Fibroblast of lung (primary cell): ENCODE results near the gene GPC5. TPM values are rescaled to one million over a fixed set of nuclear protein-coding genes. Genes with fewer than 3 reads are reported as not detected.

Experiments used
- DNase-seq, 2 donors: peaks; one replicate each; pipeline versions ENCODE4 v3.0.0 to v3.0.0-alpha.2; 2010; ENCODE audit warnings: low read depth in 2 of 2
- H2AFZ ChIP-seq: 2 replicates; pipeline ENCODE4 v1.5.1; 2012; ENCODE audit warnings: low read length, control low read depth, inconsistent platforms
- H3K27ac ChIP-seq: 2 replicates; pipeline ENCODE4 v1.5.1; 2011; ENCODE audit warnings: low read length, control low read depth; ENCODE audit not compliant: insufficient read depth
- H3K27me3 ChIP-seq: 2 replicates; pipeline ENCODE4 v1.5.1; 2011; ENCODE audit warnings: mild to moderate bottlenecking, low read length; ENCODE audit not compliant: control insufficient read depth, insufficient read depth
- H3K36me3 ChIP-seq: 2 replicates; pipeline ENCODE4 v1.5.1; 2011; ENCODE audit warnings: low read length; ENCODE audit not compliant: control insufficient read depth, insufficient read depth
- H3K4me1 ChIP-seq: 2 replicates; pipeline ENCODE4 v1.5.1; 2011; ENCODE audit warnings: low read length; ENCODE audit not compliant: control insufficient read depth, insufficient read depth; ENCODE audit errors: extremely low read depth
- H3K4me2 ChIP-seq: 2 replicates; pipeline ENCODE4 v1.5.1; 2011; ENCODE audit warnings: low read length, control low read depth; ENCODE audit not compliant: insufficient read depth; ENCODE audit errors: extremely low read depth
- H3K4me3 ChIP-seq, 4 experiments: fragments of 200-600 bp in 1 of 4; sonication (generic) in 1 of 4; replicated peaks in 1 of 4; 2 replicates each; pipeline ENCODE4 v1.5.1; 2011 to 2016; ENCODE audit warnings: low read length in 4 of 4, low read depth in 3 of 4, mild to moderate bottlenecking in 3 of 4, control low read depth in 2 of 4, inconsistent platforms in 1 of 4, mixed read lengths in 1 of 4; ENCODE audit not compliant: insufficient read depth in 1 of 4; ENCODE audit errors: control extremely low read depth in 1 of 4
- H3K79me2 ChIP-seq: 2 replicates; pipeline ENCODE4 v1.5.1; 2012; ENCODE audit warnings: mild to moderate bottlenecking, low read length, inconsistent platforms; ENCODE audit not compliant: control insufficient read depth, insufficient read depth
- H3K9ac ChIP-seq: 2 replicates; pipeline ENCODE4 v1.5.1; 2011; ENCODE audit warnings: mild to moderate bottlenecking, low read length, control low read depth; ENCODE audit not compliant: insufficient read depth
- H3K9me3 ChIP-seq: 2 replicates; pipeline ENCODE4 v1.5.1; 2012; ENCODE audit warnings: low read depth, low read length; ENCODE audit not compliant: control insufficient read depth, insufficient read depth
- H4K20me1 ChIP-seq: 2 replicates; pipeline ENCODE4 v1.5.1; 2011; ENCODE audit warnings: low read length; ENCODE audit not compliant: control insufficient read depth, insufficient read depth; ENCODE audit errors: extremely low read depth
- EZH2 ChIP-seq: IDR thresholded peaks from 2 replicates; pipeline ENCODE4 v1.5.1; 2012; ENCODE audit warnings: low read length, control low read depth, mild to moderate bottlenecking; ENCODE audit errors: missing control alignments
- polyA plus RNA-seq, 2 donors: library from polyadenylated mRNA; depleted of rRNA in 1 of 2; stranded (reverse) in 1 of 2; unstranded in 1 of 2; fragments of >200 nt; gene quantifications; 2 replicates each; pipeline ENCODE4 v1.2.1, GENCODE V29; 2011 to 2012; ENCODE audit warnings: missing spikeins in 1 of 2
- total RNA-seq: library from RNA; depleted of rRNA; stranded (reverse); fragments of >200 nt; gene quantifications from 2 replicates; pipeline ENCODE4 v1.2.1, GENCODE V29; 2014
- TF ChIP-seq, protein P1 (sequence below), 2 donors: IDR thresholded peaks in 1 of 2; conservative IDR thresholded peaks in 1 of 2; 1 replicate in 1 of 2; 2 replicates in 1 of 2; pipeline ENCODE4 v1.5.1; 2011 to 2012; ENCODE audit warnings: low read length in 2 of 2, control low read depth in 1 of 2, inconsistent platforms in 1 of 2, low read depth in 1 of 2, mild to moderate bottlenecking in 1 of 2

The GPC5 gene
- total and polyA plus RNA-seq, 2 donors (not counting 1 experiment from before 2014, with no cell fraction given): 0.17 TPM; not detected in 1

DNA sequence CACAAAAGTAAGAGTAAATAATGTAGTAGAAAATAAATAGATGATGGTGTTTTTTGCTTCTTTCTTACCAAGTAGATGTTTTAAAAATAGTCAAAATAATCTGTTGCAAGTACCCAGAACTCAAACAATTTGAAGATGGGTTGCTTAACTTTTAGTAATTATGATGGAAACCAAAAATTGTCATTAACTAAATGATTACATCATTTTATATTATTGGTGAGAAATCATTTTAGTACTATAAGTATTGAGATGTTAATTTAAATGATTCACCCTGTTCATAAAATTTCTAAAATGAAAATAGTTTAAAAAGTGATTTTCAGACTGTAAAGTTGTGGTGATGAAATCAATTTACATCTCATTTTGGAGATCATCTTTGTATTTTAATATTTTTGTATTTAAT lies 404.5 kb downstream of the GPC5 start:
- no peak overlapping the region for H3K4me3 ChIP-seq
- no peaks in the 10 kb centered on the region for H3K9me3 ChIP-seq
- TF ChIP-seq EZH2: no peak
- TF ChIP-seq, protein P1, sequence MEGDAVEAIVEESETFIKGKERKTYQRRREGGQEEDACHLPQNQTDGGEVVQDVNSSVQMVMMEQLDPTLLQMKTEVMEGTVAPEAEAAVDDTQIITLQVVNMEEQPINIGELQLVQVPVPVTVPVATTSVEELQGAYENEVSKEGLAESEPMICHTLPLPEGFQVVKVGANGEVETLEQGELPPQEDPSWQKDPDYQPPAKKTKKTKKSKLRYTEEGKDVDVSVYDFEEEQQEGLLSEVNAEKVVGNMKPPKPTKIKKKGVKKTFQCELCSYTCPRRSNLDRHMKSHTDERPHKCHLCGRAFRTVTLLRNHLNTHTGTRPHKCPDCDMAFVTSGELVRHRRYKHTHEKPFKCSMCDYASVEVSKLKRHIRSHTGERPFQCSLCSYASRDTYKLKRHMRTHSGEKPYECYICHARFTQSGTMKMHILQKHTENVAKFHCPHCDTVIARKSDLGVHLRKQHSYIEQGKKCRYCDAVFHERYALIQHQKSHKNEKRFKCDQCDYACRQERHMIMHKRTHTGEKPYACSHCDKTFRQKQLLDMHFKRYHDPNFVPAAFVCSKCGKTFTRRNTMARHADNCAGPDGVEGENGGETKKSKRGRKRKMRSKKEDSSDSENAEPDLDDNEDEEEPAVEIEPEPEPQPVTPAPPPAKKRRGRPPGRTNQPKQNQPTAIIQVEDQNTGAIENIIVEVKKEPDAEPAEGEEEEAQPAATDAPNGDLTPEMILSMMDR (conservative IDR thresholded peaks at IDR 0.05 in 1 of 2, IDR thresholded peaks at IDR 0.05 in 1 of 2; ENCODE audit: low read depth in 1 of 2, low read length in 2 of 2): no peak
- no peaks in the 10 kb centered on the region for H3K4me1 ChIP-seq
- DNase-seq: no peak
- no peak overlapping the region for H2AFZ ChIP-seq
- H3K79me2 ChIP-seq: no peaks in the 10 kb centered on the region
- H3K27me3 ChIP-seq: no peaks in the 10 kb centered on the region
- no peaks in the 10 kb centered on the region for H3K36me3 ChIP-seq
- H3K4me2 ChIP-seq: no peak overlapping the region
- no peak overlapping the region for H3K27ac ChIP-seq
- H4K20me1 ChIP-seq: no peaks in the 10 kb centered on the region
- H3K9ac ChIP-seq: no peak overlapping the region

DNA sequence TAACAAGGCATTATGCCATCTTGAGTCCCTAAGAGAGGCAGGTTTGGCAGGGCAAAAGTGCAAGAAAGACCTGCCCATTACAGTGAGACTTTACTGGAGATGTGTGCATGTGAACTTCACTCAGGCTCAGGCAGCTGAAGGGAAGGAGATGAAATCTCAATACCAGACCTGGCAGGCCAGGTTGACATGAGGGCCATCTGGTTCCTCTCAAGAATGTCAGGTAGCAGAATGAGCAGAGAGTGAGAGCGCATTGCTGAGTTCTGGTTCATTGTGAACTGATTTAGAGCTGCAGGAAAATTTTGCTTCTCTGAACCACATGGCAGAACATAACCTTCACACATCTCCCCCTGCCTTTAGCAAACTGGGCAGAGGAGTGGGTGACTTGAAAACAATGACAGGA lies 406.3 kb downstream of the GPC5 start:
- H3K9me3 ChIP-seq: no peaks in the 10 kb centered on the region
- H3K9ac ChIP-seq: no peak overlapping the region
- H3K27me3 ChIP-seq: no peaks in the 10 kb centered on the region
- H3K27ac ChIP-seq: no peak overlapping the region
- H2AFZ ChIP-seq: no peak overlapping the region
- H3K4me1 ChIP-seq: no peaks in the 10 kb centered on the region
- H4K20me1 ChIP-seq: no peaks in the 10 kb centered on the region
- no peak overlapping the region for H3K4me2 ChIP-seq
- no peaks in the 10 kb centered on the region for H3K79me2 ChIP-seq
- no peaks in the 10 kb centered on the region for H3K36me3 ChIP-seq
- no peak for DNase-seq
- H3K4me3 ChIP-seq: no peak overlapping the region
- TF ChIP-seq, protein P1 (conservative IDR thresholded peaks at IDR 0.05 in 1 of 2, IDR thresholded peaks at IDR 0.05 in 1 of 2; ENCODE audit: low read depth in 1 of 2, low read length in 2 of 2): no peak
- TF ChIP-seq EZH2: no peak

DNA sequence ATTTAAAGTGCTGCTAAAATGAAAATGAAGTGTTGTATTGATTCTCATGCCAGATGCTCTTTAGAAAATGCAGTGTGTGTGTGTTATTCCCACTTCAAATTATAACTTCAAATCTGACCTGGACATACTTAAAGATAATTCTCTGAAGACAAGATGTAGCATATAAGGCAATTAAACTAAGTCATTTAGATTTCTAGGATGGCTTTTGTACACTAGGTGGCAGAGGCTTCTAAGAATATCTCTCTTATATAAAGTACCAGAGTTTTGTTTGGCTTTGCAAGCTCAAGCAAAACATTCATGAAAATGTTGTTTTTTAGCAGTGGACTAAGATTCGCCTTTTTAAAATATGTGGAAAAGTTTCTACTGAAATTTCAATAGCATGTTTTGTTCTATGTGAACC lies 407.2 kb downstream of the GPC5 start:
- H3K36me3 ChIP-seq: no peaks in the 10 kb centered on the region
- no peak for TF ChIP-seq EZH2
- TF ChIP-seq, protein P1 (conservative IDR thresholded peaks at IDR 0.05 in 1 of 2, IDR thresholded peaks at IDR 0.05 in 1 of 2; ENCODE audit: low read depth in 1 of 2, low read length in 2 of 2): peak in 1 of 2 donors; percentile 37
- H3K27ac ChIP-seq: no peak overlapping the region
- H3K79me2 ChIP-seq: no peaks in the 10 kb centered on the region
- H3K4me1 ChIP-seq: no peaks in the 10 kb centered on the region
- no peak overlapping the region for H2AFZ ChIP-seq
- DNase-seq: peak in 1 of 2 donors; percentile 16
- H3K4me2 ChIP-seq: no peak overlapping the region
- no peak overlapping the region for H3K9ac ChIP-seq
- H3K9me3 ChIP-seq: no peaks in the 10 kb centered on the region
- no peaks in the 10 kb centered on the region for H3K27me3 ChIP-seq
- no peak overlapping the region for H3K4me3 ChIP-seq
- H4K20me1 ChIP-seq: no peaks in the 10 kb centered on the region
